ENCODE data around the gene BCO2. TPM values are rescaled to one million over a fixed set of nuclear protein-coding genes. Genes with fewer than 3 reads are reported as not detected.

The BCO2 gene
- total and polyA plus RNA-seq, 10 of the 15 experiments (the other 5 are each of a cell fraction or from before 2014, with no cell fraction given), result 0.29 to 1.0 (median 0.57) TPM

- Histone ChIP-seq H3K79me2 (ENCODE audit: control insufficient read depth, insufficient read depth, low read length) (peaks cover 21% of the 10 kb centered on the region), H3K4me3 (peak overlapping the region; percentile 98), H3K27ac (ENCODE audit: control insufficient read depth, insufficient read depth) (peak overlapping the region; percentile 95), H3K36me3 (ENCODE audit: control insufficient read depth in 2 of 2, insufficient read depth in 2 of 2, low read length in 1 of 2) (no peaks in the 10 kb centered on the region; a peak in 3 of 4 replicates), H2AFZ (ENCODE audit: control insufficient read depth, low read depth, low read length) (peak overlapping the region; percentile 83), H3K9me3 (replicated peaks; ENCODE audit: control insufficient read depth, insufficient read depth, low read length) (no peaks in the 10 kb centered on the region), H3K9ac (ENCODE audit: control insufficient read depth, insufficient read depth, low read length) (peak overlapping the region; percentile 97), H3K4me2 (ENCODE audit: control insufficient read depth, insufficient read depth) (peak overlapping the region; percentile 95), H4K20me1 (ENCODE audit: control insufficient read depth, insufficient read depth) (no peaks in the 10 kb centered on the region), H3K4me1 (ENCODE audit: control insufficient read depth, insufficient read depth, low read length) (peaks cover 7% of the 10 kb centered on the region), H3K27me3 (replicated peaks in 1 of 2; ENCODE audit: control insufficient read depth in 2 of 2, insufficient read depth in 2 of 2, low read length in 1 of 2) (no peaks in the 10 kb centered on the region)
- ChIA-PET SMC1A (ENCODE audit: uncharacterized antibody, unreplicated experiment) (interaction anchor here (1.4 to 13.1 kb wide), 2 partner anchors 54 to 244 kb away, joined by 3 to 161 read pairs; no protein-coding TSS in a partner anchor), CTCF (interaction anchor here (16.3 kb wide), 1 partner anchor 57 kb away, joined by 314 read pairs; no protein-coding TSS in a partner anchor), POLR2A (interaction anchor here (0.6 to 1.1 kb wide), 2 partner anchors 49 to 139 kb away, joined by 3 to 4 read pairs; partner anchors contain the start of genes SDHD and TIMM8B), RAD21 (ENCODE audit: unreplicated experiment) (interaction anchor here (1.2 kb wide), 1 partner anchor 54 kb away, joined by 4 read pairs; no protein-coding TSS in a partner anchor)
- in situ Hi-C loops (cut with MboI) (loop anchor here (5.0 to 10.0 kb wide), 2 partner anchors 357 to 1059 kb away; no protein-coding TSS in a partner anchor), intact Hi-C loops (cut with micrococcal nuclease; ENCODE audit: unreplicated experiment) (loop anchor here (10.0 kb wide), 2 partner anchors 351 to 569 kb away; partner anchors contain the start of genes ALG9, CFAP68 and FDXACB1)
- TSS peak; percentile 98 for BruUV-seq (replicated peaks)
- FAIRE-seq, result no peak
- no peak for DNase-seq (ENCODE audit: low read depth, low spot score)
- 15% methylated on average over 7 of the region's 8 CpGs for WGBS (ENCODE audit: insufficient coverage, insufficient replicate concordance, low lambda C conversion rate, missing lambda C conversion rate)
- TF ChIP-seq BACH1 (IDR thresholded peaks at IDR 0.05; ENCODE audit: borderline replicate concordance) (no peak), ZNF592 (IDR thresholded peaks at IDR 0.05) (no peak), MYB (IDR thresholded peaks at IDR 0.05; ENCODE audit: borderline replicate concordance, low read depth, low read length) (no peak), IKZF2 (IDR thresholded peaks at IDR 0.05) (no peak), BCLAF1 (IDR thresholded peaks at IDR 0.05) (no peak)
- no peak for ATAC-seq
Observed at GRCh38 chr11:112225753-112226061, 50.4 kb downstream of the BCO2 start.

Data from GM12878 (cell line).